K562 (cell line): ENCODE results near the gene TBC1D2. TPM values are rescaled to one million over a fixed set of nuclear protein-coding genes. Genes with fewer than 3 reads are reported as not detected.

Source experiments
- BMI1 ChIP-seq: fragments of 150-350 bp; IDR thresholded peaks from 2 replicates; pipeline ENCODE4 v1.6.1; 2014; ENCODE audit warnings: low read length
- CHAMP1 ChIP-seq: fragments of 450-650 bp; IDR thresholded peaks from 2 replicates; pipeline ENCODE4 v1.6.1; 2016; ENCODE audit warnings: mild to moderate bottlenecking
- CREB5 ChIP-seq: fragments of 250-450 bp; sonication (Bioruptor Pico); IDR thresholded peaks from 2 replicates; pipeline ENCODE4 v1.5.0; 2020; ENCODE audit warnings: mild to moderate bottlenecking
- DEAF1 ChIP-seq: fragments of 450-650 bp; formaldehyde crosslinking; IDR thresholded peaks from 2 replicates; pipeline ENCODE4 v1.4.0; 2020; ENCODE audit warnings: mild to moderate bottlenecking, moderate library complexity
- FOXA1 ChIP-seq: fragments of 450-650 bp; IDR thresholded peaks from 2 replicates; pipeline ENCODE4 v1.6.1; 2016; ENCODE audit warnings: mild to moderate bottlenecking, borderline replicate concordance
- GATAD2A ChIP-seq: fragments of 450-650 bp; IDR thresholded peaks from 2 replicates; pipeline ENCODE4 v1.6.1; 2017
- GTF2E2 ChIP-seq: fragments of 200-800 bp; sonication (Bioruptor generic); IDR thresholded peaks from 2 replicates; pipeline ENCODE4 v1.6.1; 2016; ENCODE audit warnings: missing genetic modification characterization, missing compliant biosample characterization
- RBM17 ChIP-seq: fragments of 200-400 bp; formaldehyde crosslinking; IDR thresholded peaks from 2 replicates; pipeline ENCODE4 v1.6.1; 2017; ENCODE audit warnings: low read depth, mild to moderate bottlenecking, low read length, borderline replicate concordance
- RFX7 ChIP-seq: fragments of 250-450 bp; sonication (Bioruptor Pico); IDR thresholded peaks from 2 replicates; pipeline ENCODE4 v1.5.1; 2021; ENCODE audit warnings: mild to moderate bottlenecking
- SLC30A9 ChIP-seq: fragments of 250-450 bp; sonication (Bioruptor Pico); IDR thresholded peaks from 2 replicates; pipeline ENCODE4 v1.8.0; 2022; ENCODE audit warnings: mild to moderate bottlenecking, moderate library complexity
- SMAD1 ChIP-seq: fragments of 150-350 bp; IDR thresholded peaks from 2 replicates; pipeline ENCODE4 v1.6.1; 2014; ENCODE audit warnings: low read length, low read depth; ENCODE audit not compliant: partially characterized antibody
- TARDBP ChIP-seq: fragments of 450-650 bp; IDR thresholded peaks from 2 replicates; pipeline ENCODE4 v1.6.1; 2016
- TGIF2 ChIP-seq: sonication (generic); formaldehyde crosslinking; IDR thresholded peaks from 2 replicates; pipeline ENCODE4 v1.8.1; 2022; ENCODE audit warnings: mild to moderate bottlenecking, missing genetic modification reagents, moderate library complexity
- VEZF1 ChIP-seq: fragments of 200-800 bp; sonication (Bioruptor generic); IDR thresholded peaks from 2 replicates; pipeline ENCODE4 v1.6.1; 2017; ENCODE audit warnings: missing genetic modification characterization, missing compliant biosample characterization
- WHSC1 ChIP-seq: IDR thresholded peaks from one replicate; pipeline ENCODE4 v1.6.1; 2012; ENCODE audit warnings: low read length, control low read depth, inconsistent platforms
- ZFX ChIP-seq: sonication (generic); formaldehyde crosslinking; IDR thresholded peaks from 2 replicates; pipeline ENCODE4 v1.8.0; 2022; ENCODE audit warnings: mild to moderate bottlenecking, missing genetic modification reagents, moderate library complexity
- ZNF133 ChIP-seq: fragments of 250-450 bp; sonication (Bioruptor Pico); IDR thresholded peaks from 2 replicates; pipeline ENCODE4 v1.4.0; 2020; ENCODE audit warnings: mild to moderate bottlenecking
- ZNF436 ChIP-seq: fragments of 250-450, 450-650 bp; sonication (Bioruptor Pico); formaldehyde crosslinking; IDR thresholded peaks from 2 replicates; pipeline ENCODE4 v1.7.0; 2020; ENCODE audit warnings: mild to moderate bottlenecking
- ZNF57 ChIP-seq: fragments of 450-650 bp; formaldehyde crosslinking; IDR thresholded peaks from 2 replicates; pipeline ENCODE4 v1.4.0; 2020; ENCODE audit warnings: mild to moderate bottlenecking, moderate library complexity
- ZNF655 ChIP-seq: fragments of 250-450 bp; sonication (Bioruptor Pico); IDR thresholded peaks from 2 replicates; pipeline ENCODE4 v1.5.0; 2021
- ZNF785 ChIP-seq: fragments of 250-450 bp; sonication (Bioruptor Pico); IDR thresholded peaks from 2 replicates; pipeline ENCODE4 v1.4.0; 2020; ENCODE audit warnings: mild to moderate bottlenecking
- polyA plus RNA-seq, 8 experiments: library from polyadenylated mRNA; depleted of rRNA in 4 of 8; stranded (reverse) in 5 of 8; unstranded in 3 of 8; fragments of >200 nt; fragmentation: Nextera tagmentation in 2 of 8; fragmentation: Illumina TruSeq in 1 of 8; extraction: Ambion mirVana in 2 of 8; extraction: Trizol in 1 of 8; gene quantifications; 2 replicates each; pipeline versions ENCODE4 v1.2.1 to v1.2.3, GENCODE V29; 2011 to 2014; ENCODE audit warnings: inconsistent platforms in 1 of 8, missing spikeins in 1 of 8
- total RNA-seq, 7 experiments: library from RNA; depleted of rRNA in 6 of 7; stranded (reverse); fragments of >200 nt in 6 of 7; fragmentation: Illumina TruSeq in 2 of 7; extraction: Trizol in 2 of 7; gene quantifications; 2 replicates each; pipeline versions ENCODE4 v1.2.1 to v1.2.3, GENCODE V29; 2011 to 2021; ENCODE audit warnings: low replicate concordance in 1 of 7

The TBC1D2 gene
- total and polyA plus RNA-seq, 9 of the 15 experiments (the other 6 are each of a cell fraction or from before 2014, with no cell fraction given), result 0.10 to 7.0 (median 2.5) TPM

- TF ChIP-seq TGIF2 (CRISPR knock-in tag) (no peak; the same call in 1 of the 2 replicates), ZNF133 (CRISPR knock-in tag) (no peak), DEAF1 (CRISPR knock-in tag) (no peak), ZNF57 (CRISPR knock-in tag) (no peak), WHSC1 (no peak), RBM17 (no peak), ZNF436 (CRISPR knock-in tag) (no peak), SMAD1 (no peak), RFX7 (CRISPR knock-in tag) (no peak), SLC30A9 (no peak), ZFX (peak; percentile 96), FOXA1 (no peak), ZNF785 (CRISPR knock-in tag) (no peak), CREB5 (CRISPR knock-in tag) (no peak), CHAMP1 (no peak), BMI1 (no peak), ZNF655 (CRISPR knock-in tag) (no peak), TARDBP (no peak; the same call in 1 of the 2 replicates), GATAD2A (0 out of 2 replicates have a peak, but pooled peaks have one; percentile 26), GTF2E2 (tag) (no peak), VEZF1 (CRISPR knock-in tag) (peak; percentile 43)
Observed at GRCh38 chr9:98255578-98256296, at the start of gene TBC1D2 (continued).
